Activated CD4-positive, alpha-beta T cell treated with anti-CD3 and anti-CD28 coated beads for 4 hours (primary cell): ENCODE measurements around the gene FADS2.

Source experiments
- DNase-seq, 2 donors: peaks; one replicate each; pipeline ENCODE4 v3.0.0-alpha.2; 2020

FADS2 gene

DNA sequence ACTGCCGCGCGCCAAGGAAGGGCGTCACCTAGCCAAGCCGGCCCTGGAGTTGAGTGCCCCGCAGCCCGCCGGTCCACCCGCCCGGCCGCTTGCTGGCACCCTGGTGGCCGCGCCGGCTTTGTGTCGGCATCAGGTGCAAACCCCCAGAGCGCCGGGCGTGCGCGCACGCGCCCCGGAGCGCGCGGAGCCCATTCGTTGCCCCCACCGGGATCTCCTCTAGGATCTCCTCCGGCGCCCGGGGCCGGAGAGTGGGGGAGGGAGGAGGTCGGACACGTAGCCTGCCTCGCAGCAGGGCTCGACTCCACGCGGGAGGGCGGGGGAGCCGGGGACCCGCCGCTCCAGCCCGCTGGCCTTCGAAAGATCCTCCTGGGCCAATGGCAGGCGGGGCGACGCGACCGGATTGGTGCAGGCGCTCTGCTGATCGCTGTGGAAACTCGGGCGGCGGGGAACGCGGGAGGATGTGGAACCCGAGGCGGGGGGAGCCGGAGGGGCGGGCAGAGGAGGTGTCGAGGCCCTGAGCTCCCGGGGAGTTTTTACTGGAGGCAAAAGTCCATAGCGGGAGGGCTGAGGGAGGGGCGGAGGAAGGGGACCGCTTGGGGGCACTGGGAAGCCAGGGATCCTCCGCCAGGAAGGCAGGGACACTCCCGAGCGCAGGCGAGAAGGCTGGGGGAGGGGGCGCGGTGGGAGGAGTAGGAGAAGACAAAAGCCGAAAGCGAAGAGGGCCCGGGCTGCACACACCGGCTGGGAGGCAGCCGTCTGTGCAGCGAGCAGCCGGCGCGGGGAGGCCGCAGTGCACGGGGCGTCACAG, at the start of gene FADS2:
FADS2 (plus strand) TSS at position 730 of the 808 bp plus-strand sequence. CDS start 91 bp downstream, outside the sequence.
- DNase-seq = peak; percentile 47 to 49

DNA sequence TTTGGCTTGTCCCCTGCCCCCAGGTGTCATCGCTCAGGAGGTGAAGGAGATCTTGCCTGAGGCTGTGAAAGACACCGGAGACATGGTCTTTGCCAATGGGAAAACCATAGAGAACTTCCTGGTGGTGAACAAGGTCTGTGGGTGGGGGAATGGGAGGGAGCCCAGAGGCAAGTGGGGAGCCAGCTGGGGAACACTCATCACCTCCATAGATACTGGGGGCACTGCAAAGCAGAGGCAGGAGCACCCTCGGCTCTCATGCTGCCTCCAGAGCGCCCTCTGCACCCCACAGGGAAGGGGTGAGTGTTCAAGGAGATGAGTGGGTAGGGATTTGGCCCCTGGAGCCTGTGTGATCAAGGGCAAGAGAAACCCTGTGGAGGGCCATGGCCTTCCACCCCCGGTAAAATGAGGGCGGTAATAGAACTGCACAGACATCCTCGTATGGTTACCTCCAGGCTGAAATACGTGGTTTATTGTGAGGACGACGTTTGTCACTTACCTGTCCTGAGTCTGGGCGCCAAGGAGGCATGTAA, 49.7 kb upstream of the FADS2 start:
- DNase-seq = no peak

DNA sequence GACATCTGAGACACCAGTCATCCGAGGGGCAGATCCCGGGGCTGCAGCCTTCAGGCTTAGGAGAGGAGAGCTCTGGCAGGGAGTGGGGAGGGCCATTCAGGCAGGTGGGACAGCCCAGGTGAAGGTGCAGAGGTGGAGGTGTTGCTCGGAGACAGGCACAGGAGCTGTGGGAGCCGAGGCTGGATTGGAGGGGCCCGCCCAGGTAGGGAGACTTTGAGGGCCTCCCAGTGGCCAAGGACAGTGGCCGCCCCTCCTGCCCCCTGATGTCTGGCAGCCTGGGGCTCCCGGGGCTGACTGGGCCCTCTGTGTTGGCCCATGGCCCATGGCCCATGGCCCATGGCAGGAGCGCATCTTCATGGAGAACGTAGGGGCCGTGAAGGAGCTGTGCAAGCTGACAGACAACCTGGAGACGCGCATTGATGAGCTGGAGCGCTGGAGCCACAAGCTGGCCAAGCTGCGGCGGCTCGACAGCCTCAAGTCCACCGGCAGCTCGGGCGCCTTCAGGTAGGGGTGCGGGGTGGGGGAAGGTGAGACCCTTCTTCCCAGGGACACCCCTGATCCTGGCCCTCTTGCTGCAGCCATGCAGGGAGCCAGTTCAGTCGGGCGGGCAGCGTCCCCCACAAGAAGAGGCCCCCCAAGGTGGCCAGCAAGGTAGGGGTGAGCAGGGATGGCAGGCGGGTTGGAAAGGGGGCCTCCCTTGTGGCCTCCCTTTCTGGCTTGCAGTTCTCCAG, 49.0 kb upstream of the FADS2 start:
- DNase-seq = no peak

DNA sequence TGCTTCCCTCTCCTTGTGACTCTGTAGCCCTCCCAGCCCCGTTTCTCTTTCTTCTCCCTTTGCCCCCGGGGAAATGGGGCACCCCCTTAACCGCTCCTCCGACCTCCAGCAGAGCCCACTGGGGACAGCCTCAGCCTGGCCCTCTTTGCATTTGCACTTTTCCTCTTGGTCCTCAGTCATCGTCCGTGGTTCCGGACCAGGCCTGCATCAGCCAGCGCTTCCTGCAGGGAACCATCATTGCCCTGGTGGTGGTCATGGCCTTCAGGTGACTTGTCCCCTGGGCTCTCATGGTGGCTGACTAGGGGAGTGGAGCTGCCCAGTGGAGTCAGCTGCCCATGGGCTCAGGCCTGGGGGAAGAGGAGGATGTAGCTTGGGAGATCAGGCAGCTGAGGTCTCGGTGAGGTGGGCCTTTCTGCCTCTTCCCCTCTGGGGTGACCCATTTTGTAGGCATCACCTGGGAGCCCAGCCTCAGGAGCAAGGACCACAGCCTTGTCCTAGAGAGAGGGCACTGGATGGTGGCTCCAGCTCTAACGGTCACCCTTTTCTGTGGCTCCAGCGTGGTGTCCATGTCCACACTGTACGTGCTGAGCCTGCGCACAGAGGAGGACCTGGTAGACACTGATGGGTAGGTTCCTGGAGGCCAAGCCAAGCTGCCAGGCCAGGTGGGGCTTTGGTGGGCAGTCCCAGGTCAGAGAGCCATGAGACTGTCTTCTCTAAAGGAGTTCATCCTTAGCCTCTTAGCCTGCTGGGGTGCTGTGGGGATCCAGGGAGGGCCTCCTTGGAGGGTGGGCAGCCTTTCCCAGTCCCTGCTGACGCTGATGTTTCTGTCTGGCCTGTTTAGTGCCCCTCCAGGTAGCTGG, 48.2 kb upstream of the FADS2 start:
- DNase-seq = no peak

DNA sequence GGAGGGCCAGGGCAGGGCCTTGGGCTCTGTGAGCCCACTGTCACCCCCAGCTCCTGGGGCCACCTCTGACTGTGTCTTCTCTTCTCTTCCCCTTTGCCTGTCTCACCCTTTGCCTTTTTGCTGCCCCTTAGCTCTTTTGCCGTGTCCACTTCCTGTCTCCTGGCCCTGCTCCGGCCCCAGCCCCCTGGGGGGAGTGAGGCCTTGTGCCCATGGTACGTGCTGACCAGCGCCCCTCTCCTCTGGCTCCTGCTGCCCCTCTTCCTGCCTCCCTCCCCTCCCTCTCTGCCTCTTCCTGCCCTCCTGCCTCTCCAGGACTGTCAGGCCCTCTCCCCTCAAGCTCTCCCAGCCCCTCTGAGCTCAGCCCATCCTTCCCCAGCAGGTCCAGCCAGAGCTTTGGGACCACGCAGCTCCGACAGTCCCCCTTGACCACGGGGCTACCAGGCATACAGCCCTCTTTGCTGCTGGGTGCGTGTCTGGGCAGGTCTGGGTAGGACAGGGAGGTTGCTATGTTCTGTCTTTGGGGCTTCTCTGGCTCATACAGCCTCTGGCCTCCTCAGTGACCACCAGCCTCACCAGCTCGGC, 47.4 kb upstream of the FADS2 start:
- no peak for DNase-seq

DNA sequence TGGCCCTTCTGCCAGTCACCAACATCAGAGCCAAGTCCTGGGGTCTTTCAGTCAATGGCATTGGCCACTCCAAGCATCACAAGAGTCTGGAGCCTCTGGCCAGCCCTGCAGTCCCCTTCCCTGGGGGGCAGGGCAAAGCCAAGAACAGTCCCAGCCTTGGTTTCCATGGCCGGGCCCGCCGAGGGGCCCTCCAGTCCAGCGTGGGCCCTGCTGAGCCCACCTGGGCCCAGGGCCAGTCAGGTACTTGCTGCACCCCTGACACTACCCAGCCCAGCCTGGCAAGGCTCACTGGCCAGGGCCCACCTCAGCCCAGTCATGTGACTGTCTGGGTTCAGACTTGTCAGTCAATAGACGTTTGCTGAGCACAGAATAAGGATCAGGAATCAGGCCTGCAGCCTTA, 46.5 kb upstream of the FADS2 start:
- DNase-seq = no peak

DNA sequence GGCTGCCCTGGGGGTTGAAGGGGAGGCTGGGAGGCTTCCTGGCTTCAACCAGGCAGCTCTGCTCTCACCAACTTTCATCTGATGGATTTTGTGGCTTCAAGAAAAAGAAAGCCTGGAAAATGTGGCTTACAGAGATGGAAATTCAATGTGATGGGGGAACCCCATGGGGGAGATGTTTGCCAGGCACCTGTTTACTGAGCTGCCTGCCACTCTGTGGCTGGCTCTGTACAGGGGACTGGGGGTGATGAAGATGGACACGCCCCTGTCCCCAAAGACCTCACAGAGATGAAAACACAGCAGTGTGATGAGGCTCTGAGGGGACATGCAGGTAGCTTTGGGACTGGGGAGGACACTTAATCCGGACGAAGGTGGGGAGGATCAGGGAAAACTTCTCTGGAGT, 45.8 kb upstream of the FADS2 start:
- no peak for DNase-seq

DNA sequence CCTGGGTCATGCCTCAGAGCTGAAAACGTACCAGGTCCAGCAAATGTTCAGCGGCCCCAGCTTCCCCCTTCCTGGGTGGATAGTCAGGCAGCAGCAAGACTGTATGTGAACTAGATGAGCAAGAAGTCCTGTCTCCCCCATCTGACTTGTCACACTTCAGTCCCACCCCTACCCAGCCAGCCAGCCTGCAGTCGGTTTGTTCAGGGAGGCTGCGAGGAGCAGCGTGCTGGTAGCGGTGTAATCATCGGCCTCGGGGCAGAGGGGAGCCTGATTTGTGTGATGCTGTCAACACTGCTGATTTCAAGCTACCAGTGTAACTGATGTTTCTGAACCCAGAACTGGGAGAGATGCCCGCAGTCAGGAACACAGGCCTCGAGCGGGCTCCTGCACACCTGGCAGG, 45.3 kb upstream of the FADS2 start:
- DNase-seq = no peak

DNA sequence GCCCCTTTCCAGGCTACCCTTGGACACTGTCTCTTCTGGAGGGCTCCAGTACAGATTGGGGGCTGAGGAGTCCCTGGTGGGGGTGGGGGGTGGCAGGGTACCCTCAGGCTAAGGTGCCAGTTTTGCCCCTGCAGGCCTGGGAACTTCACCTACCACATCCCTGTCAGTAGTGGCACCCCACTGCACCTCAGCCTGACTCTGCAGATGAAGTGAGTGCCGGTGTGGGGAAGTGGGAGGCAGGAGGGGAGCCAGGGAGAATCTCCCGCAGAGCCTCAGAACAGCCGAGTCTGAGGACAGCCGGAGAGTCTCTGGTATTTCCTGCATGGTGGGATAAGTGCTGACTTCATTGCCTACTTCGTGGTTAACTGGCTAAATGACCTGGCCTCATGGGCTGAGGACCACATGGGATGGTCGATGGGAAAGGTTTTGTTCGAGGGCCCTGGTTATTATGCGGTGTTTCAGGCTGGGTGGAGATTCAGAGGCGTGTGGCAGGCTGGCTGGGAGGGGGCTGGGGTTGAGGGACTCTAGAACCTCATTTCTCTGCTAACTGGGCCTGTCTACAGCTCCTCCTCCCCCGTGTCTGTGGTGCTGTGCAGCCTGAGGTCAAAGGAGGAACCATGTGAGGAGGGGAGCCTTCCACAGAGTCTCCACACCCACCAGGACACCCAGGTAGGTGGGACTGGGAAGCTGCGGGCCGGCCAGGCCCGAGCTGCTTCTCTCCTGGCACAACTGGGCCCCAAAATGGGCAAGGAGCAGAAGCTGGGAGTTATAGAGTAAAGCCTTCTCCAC, 44.2 kb upstream of the FADS2 start:
- DNase-seq = no peak

DNA sequence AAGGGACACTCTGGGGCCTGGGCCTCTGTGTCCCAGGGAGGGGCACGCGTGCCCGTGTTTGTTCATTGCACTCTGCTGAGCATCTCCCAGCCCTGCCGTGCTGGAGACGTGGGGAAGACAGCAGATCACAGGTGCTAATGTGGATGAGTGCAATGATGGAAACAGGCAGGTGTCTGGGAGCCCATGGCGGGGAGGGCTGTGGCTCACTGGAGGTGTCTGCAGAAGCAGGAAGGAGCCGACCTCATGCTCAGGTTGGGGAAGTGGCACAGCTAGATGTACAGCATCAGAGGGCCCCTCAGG, 43.6 kb upstream of the FADS2 start:
- DNase-seq = no peak

DNA sequence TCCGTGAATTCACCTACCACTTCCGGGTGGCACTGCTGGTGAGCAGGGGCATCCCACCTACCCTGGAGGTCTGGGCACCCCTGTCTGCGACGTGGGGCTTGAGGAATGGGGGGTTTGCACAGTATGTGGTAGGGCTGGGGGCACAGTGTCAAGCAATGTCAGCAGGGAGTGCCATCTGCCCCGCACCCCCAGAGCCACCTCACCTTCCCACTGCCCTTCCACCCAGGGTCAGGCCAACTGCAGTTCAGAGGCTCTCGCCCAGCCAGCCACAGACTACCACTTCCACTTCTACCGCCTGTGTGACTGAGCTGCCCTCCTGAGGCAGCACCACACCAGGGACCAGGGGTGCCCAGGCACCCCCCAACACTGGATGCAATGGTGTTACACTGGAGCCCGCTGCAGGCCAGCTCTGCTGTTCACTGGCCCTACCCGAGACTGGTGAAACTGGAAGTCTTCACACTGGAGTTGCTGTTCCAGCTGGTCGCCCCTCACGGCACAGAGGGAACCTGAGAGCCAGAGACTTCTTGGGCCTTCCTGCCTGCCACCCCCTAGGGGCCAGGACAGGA, 42.2 kb upstream of the FADS2 start:
- DNase-seq = no peak

DNA sequence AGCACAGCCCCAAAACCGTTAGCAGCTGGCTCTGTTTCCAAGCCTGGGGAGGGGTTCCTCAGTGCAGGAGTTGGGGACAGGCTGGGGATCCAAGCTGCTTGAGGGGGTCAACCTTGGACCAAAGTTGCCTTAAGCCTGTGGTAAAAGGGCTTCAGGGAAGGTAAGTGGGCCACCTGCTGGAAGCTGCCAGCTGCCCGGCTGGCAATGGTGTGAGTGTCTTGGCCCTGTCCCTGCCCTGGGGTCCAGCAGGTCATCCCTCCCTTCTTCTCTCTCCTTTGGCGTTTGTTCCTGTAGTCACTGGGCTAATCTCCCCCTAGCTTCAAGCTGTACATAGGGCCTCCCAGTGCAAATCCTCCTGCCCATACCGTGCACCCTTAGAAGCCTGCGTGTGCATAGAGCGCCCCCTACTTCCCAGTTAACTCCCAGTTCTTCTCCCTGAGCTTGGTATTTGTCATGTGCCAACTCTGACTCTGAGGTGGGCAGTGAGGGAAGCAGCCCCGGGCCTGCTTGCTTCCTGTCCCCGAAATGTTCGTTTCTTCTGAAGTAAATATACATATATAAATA, 40.1 kb upstream of the FADS2 start:
- no peak for DNase-seq

DNA sequence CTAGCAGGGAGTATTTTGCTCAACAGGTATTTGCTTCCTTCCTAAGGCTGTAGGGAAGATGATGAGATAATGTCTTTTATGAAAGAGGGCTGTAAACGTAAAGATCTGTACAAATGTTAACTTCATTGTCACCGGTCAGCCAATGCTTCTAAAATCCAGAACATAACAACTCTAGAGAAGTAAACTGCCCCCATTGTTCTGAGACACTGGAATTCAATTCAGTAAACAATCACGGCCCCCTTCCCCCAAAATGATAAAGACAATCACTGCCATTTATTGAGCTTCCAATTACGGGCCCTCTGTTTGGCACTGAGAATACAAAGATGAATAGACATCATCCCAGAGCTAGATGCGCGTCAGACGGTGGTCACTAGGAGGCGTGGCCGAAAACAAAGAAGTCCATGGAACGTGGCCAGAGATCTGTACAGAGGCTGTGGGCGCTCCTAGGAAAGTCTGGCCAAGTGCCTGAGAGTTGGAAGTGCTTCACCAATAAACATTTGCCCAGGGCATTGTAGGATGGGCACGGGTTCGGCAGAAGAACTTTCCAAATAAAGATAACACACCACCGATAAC, 36.3 kb upstream of the FADS2 start:
- peak in 1 of 2 donors; percentile 22 for DNase-seq

DNA sequence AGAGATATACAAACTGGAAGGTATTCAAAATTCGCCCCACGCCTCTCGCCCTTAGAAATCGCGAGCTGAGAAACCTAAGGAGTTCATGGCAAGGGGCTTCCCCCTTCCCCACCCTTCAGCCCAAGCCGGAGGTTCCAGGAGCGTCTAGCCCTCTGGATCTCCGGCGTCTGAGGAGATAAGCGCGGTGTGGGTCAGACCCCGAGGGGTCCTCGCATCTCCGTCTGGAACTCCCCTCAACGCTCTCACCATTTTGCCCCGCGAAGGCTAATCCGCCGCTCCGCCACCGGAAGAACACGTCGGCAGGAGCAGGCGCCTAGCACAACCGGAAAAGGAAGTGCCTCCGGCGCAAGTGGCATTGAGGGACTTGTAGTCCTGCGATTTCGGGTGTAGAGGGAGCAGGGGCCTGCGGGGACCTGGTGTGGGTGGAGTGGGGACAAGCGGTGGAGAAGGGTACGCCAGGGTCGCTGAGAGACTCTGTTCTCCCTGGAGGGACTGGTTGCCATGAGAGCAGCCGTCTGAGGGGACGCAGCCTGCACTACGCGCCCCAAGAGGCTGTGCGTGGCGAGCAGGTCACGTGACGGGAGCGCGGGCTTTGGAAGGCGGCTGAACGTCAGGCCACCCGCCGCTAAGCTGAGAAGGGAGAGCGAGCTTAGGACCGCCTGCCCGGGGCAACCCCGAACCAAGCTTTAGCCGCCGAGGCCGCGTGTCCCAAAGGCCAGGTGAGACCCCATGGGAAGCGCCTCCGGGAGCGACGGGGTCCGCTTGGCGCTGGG, 35.6 kb upstream of the FADS2 start, which contains the start of the genes FEN1 and TMEM258:
FEN1 (plus strand) TSS at position 602 of the 773 bp plus-strand sequence. CDS start 2,451 bp downstream, outside the sequence.
TMEM258 (minus strand) TSS at position 290 of the 773 bp plus-strand sequence; CDS start at position 249, 41 bp downstream.
- DNase-seq = peak; percentile 81 to 86

DNA sequence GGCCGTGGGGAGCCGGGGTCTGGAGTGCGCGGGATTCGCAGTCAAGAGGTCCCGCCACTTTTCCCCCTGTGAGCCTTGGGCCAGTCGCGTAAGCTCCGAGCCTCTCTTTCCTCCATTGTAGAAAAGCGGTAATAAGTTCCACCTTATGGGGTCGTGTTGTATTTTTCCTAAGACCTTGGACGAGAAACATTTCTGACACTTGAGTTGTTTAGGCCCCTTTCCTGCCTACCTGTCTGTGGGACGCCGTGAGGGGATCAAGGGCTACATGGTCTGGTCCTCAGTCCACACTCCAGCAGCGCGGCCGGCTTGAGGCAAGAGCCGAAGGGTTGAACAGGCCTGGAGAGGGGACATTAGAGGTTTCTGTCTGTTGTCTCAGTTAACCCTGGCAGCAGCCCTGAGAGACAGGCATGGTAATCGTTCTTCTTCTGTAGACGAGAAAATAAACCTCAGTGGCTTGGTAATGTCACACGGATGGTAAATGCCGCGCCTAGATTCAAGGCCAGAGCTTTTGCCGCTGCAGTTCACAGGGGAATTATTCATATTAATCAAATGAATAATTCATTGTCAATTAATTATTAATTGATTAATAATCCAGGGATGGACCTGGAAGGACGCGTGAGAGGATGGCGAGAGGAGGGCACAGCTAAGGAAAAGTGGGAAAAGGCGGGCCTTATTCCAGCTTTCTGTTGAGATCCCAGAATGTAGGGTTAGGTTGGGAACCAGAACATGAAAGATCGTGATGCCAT, 34.8 kb upstream of the FADS2 start:
- no peak for DNase-seq

DNA sequence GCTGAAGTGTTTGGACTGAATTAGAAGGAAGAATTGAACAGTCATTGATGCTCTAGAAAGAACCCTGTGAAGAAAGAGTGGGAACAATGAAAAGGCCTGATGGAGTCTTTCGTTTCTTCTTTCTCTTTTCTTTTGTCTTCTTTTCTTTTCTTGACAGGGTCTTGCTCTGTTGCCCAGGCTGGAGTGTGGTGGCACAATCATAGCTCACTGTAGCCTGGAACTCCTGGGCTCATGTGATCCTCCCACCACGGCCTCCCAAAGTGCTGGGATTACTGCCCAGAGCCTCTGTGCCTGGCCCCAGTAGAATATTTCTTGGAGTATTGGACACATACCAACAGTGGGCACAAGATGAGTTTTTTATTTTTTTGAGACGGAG, 34.3 kb upstream of the FADS2 start:
- DNase-seq = no peak

DNA sequence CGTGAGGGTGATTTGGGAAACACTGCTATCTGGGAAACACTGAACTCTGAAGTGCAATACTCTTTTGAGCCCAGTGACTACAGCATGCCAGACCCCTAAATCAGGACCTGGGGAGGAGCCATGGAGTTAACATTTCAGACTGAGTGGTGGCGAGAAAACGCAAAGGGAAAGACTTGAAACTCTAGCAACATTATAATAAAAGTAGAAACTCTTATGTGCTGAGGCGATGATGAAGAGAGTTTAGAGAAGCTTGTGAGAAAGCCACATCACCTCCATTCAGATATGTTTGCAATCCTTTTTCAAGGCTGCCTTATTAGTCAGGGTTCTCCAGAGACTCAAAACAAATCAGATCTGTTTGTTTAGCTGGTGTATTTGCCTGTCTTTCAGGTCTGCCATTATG, 33.5 kb upstream of the FADS2 start:
- DNase-seq = no peak

DNA sequence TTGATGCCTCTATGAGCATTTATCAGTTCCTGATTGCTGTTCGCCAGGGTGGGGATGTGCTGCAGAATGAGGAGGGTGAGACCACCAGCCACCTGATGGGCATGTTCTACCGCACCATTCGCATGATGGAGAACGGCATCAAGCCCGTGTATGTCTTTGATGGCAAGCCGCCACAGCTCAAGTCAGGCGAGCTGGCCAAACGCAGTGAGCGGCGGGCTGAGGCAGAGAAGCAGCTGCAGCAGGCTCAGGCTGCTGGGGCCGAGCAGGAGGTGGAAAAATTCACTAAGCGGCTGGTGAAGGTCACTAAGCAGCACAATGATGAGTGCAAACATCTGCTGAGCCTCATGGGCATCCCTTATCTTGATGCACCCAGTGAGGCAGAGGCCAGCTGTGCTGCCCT, 32.6 kb upstream of the FADS2 start:
- DNase-seq = no peak

DNA sequence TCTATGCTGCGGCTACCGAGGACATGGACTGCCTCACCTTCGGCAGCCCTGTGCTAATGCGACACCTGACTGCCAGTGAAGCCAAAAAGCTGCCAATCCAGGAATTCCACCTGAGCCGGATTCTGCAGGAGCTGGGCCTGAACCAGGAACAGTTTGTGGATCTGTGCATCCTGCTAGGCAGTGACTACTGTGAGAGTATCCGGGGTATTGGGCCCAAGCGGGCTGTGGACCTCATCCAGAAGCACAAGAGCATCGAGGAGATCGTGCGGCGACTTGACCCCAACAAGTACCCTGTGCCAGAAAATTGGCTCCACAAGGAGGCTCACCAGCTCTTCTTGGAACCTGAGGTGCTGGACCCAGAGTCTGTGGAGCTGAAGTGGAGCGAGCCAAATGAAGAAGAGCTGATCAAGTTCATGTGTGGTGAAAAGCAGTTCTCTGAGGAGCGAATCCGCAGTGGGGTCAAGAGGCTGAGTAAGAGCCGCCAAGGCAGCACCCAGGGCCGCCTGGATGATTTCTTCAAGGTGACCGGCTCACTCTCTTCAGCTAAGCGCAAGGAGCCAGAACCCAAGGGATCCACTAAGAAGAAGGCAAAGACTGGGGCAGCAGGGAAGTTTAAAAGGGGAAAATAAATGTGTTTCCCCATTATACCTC, 32.1 kb upstream of the FADS2 start:
- DNase-seq = no peak
